HL-60 (cell line): ENCODE results near the gene LRRC25.
"Not testable (repeated sequence)": the region's sequence is repeated elsewhere in the genome, so short reads cannot be mapped to it uniquely, and the experiment has no call there.

Source experiments
- DNase-seq, 2 experiments: peaks; one replicate each; pipeline ENCODE4 v3.0.0-alpha.2; 2010 to 2020; ENCODE audit warnings: low read depth in 1 of 2, low spot score in 1 of 2
- H3K27ac ChIP-seq: fragments of 250-450 bp; sonication (Bioruptor Pico); replicated peaks from 2 replicates; pipeline ENCODE4 v1.5.1; 2020; ENCODE audit warnings: mild to moderate bottlenecking, moderate library complexity
- H3K27me3 ChIP-seq: fragments of 250-450 bp; sonication (Bioruptor Pico); 2 replicates; pipeline ENCODE4 v1.5.1; 2021; ENCODE audit warnings: mild to moderate bottlenecking, moderate library complexity; ENCODE audit not compliant: insufficient read depth, poor library complexity, severe bottlenecking
- H3K4me3 ChIP-seq: replicated peaks from 2 replicates; pipeline ENCODE4 v1.5.1; 2011; ENCODE audit warnings: mild to moderate bottlenecking, control low read depth, low read length; ENCODE audit not compliant: insufficient read depth
- GABPA ChIP-seq: IDR thresholded peaks from 2 replicates; pipeline ENCODE4 v1.6.1; 2012; ENCODE audit warnings: low read depth
- POLR2AphosphoS5 ChIP-seq: IDR thresholded peaks from 2 replicates; pipeline ENCODE4 v1.6.1; 2012; ENCODE audit warnings: low read depth
- REST ChIP-seq: IDR thresholded peaks from 2 replicates; pipeline ENCODE4 v1.6.1; 2012; ENCODE audit warnings: low read depth; ENCODE audit not compliant: insufficient replicate concordance
- SPI1 ChIP-seq: IDR thresholded peaks from 2 replicates; pipeline ENCODE4 v1.6.1; 2012; ENCODE audit warnings: low read depth, mild to moderate bottlenecking, borderline replicate concordance
- TF ChIP-seq, protein P1 (sequence below): IDR thresholded peaks from one replicate; pipeline ENCODE4 v1.5.1; 2011; ENCODE audit warnings: low read length, control low read depth, inconsistent platforms; ENCODE audit not compliant: insufficient read depth

LRRC25 gene

DNA sequence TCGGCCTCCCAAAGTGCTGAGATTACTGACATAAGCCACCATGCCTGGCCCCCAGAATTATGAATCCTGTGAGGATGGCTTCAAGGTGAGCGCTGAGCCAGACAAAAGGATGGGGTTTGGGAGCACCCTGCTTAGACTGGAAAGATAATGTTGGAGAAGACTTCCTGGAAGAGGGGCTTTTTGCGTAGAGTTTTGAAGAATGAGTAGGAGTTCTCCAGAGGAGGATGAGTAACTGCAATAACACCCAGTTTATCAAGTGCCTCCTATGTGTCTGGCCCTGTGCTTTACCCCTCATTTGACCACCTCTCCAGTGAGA, 12.1 kb downstream of the LRRC25 start:
- TF ChIP-seq SPI1: no peak
- no peak for TF ChIP-seq POLR2AphosphoS5
- Histone ChIP-seq H3K27me3 (peaks cover 7% of the 10 kb centered on the region), H3K27ac (no peak overlapping the region), H3K4me3 (no peak overlapping the region)
- no peak for DNase-seq

- no peak for DNase-seq
- H3K27me3 ChIP-seq: peaks cover 7% of the 10 kb centered on the region
- H3K27ac ChIP-seq: no peak overlapping the region
- no peak overlapping the region for H3K4me3 ChIP-seq
- TF ChIP-seq GABPA: no peak
- TF ChIP-seq POLR2AphosphoS5: no peak
Observed at GRCh38 chr19:18384775-18385174, 12.6 kb downstream of the LRRC25 start.

GRCh38 chr19:18383622-18384021, 13.8 kb downstream of the LRRC25 start:
- H3K27ac ChIP-seq, H3K27me3 ChIP-seq, H3K4me3 ChIP-seq, DNase-seq: not testable (repeated sequence)

DNA sequence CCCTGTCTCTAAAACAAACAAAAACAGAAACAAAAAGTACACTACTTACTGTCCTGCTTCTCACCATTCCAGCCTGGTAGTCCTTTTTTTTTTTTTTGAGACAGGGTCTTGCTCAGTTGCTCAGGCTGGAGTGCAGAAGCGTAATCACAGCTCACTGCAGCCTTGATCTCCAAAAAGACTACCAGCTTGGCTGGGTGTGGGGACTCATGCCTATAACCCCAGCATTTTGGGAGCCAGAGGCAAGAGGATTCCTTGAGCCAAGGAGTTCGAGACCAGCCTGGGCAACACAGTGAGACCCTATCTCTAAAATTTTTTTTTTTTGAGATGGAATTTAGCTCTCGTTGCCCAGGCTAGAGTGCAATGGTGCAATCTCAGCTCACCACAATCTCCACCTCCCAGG, 16.6 kb downstream of the LRRC25 start:
- Histone ChIP-seq H3K27ac (no peak overlapping the region), H3K27me3 (peaks cover 4% of the 10 kb centered on the region), H3K4me3 (no peak overlapping the region)
- no peak for DNase-seq
- TF ChIP-seq POLR2AphosphoS5: no peak
- TF ChIP-seq REST: no peak
- no peak for TF ChIP-seq GABPA
- TF ChIP-seq SPI1: no peak
- TF ChIP-seq, protein P1, sequence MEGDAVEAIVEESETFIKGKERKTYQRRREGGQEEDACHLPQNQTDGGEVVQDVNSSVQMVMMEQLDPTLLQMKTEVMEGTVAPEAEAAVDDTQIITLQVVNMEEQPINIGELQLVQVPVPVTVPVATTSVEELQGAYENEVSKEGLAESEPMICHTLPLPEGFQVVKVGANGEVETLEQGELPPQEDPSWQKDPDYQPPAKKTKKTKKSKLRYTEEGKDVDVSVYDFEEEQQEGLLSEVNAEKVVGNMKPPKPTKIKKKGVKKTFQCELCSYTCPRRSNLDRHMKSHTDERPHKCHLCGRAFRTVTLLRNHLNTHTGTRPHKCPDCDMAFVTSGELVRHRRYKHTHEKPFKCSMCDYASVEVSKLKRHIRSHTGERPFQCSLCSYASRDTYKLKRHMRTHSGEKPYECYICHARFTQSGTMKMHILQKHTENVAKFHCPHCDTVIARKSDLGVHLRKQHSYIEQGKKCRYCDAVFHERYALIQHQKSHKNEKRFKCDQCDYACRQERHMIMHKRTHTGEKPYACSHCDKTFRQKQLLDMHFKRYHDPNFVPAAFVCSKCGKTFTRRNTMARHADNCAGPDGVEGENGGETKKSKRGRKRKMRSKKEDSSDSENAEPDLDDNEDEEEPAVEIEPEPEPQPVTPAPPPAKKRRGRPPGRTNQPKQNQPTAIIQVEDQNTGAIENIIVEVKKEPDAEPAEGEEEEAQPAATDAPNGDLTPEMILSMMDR: no peak

- H3K27ac ChIP-seq: no peak overlapping the region
- peak in 1 of 2 experiments; percentile 44 for DNase-seq
Observed at GRCh38 chr19:18379803-18380747, 17.3 kb downstream of the LRRC25 start.

More at GRCh38 chr19:18379803-18380747, 17.3 kb downstream of the LRRC25 start:
- H3K4me3 ChIP-seq: no peak overlapping the region
- no peaks in the 10 kb centered on the region for H3K27me3 ChIP-seq
- TF ChIP-seq REST (no peak), POLR2AphosphoS5 (no peak), SPI1 (no peak), GABPA (no peak)
- TF ChIP-seq, protein P1: no peak
